Caco-2 (cell line): Measurements from ENCODE around the gene IL1RAPL2. TPM values are rescaled to one million over a fixed set of nuclear protein-coding genes. Genes with fewer than 3 reads are reported as not detected.

Source experiments
- BruUV-seq: library from RNA; stranded (reverse); fragments of 400-500 nt; replicated peaks from 2 replicates; lab custom pipeline; 2021; lab: Mats Ljungman, UMichigan
- CTCF ChIA-PET: fragments of 300-600 bp; sonication (Branson Sonifier 250); formaldehyde crosslinking; loops from one replicate; lab custom pipeline; 2022; ENCODE audit warnings: antibody characterized with exemption; lab: Charles Lee
- POLR2A ChIA-PET: fragments of 300-600 bp; sonication (Branson Sonifier 250); formaldehyde crosslinking; loops from one replicate; lab custom pipeline; 2022; ENCODE audit warnings: antibody characterized with exemption; lab: Charles Lee
- DNase-seq, 2 experiments: peaks; one replicate each; pipeline versions ENCODE4 v3.0.0 to v3.0.0-alpha.2; 2020 to 2022
- H3K27me3 ChIP-seq: replicated peaks from 2 replicates; pipeline ENCODE4 v1.6.0; 2011; ENCODE audit warnings: low read length; ENCODE audit not compliant: control insufficient read depth, insufficient read depth
- H3K36me3 ChIP-seq: 2 replicates; pipeline ENCODE4 v1.5.1; 2011; ENCODE audit warnings: low read length; ENCODE audit not compliant: control insufficient read depth, insufficient read depth
- H3K4me1 ChIP-seq: fragments of 250-450 bp; sonication (Bioruptor Pico); 2 replicates; pipeline ENCODE4 v1.5.1; 2020; ENCODE audit warnings: mild to moderate bottlenecking
- H3K4me3 ChIP-seq: 2 replicates; pipeline ENCODE4 v1.5.1; 2011; ENCODE audit warnings: low read depth, mild to moderate bottlenecking, control low read depth, low read length
- H3K9me3 ChIP-seq: fragments of 250-450 bp; sonication (Bioruptor Pico); 2 replicates; pipeline ENCODE4 v1.5.1; 2020; ENCODE audit warnings: mild to moderate bottlenecking, moderate library complexity
- H3K27ac Mint-ChIP-seq: one replicate; pipeline ENCODE4 v1.8.0; 2022; ENCODE audit warnings: mixed read lengths; ENCODE audit not compliant: unreplicated experiment
- H3K27me3 Mint-ChIP-seq: one replicate; pipeline ENCODE4 v1.8.0; 2022; ENCODE audit warnings: mixed read lengths; ENCODE audit not compliant: insufficient read depth, unreplicated experiment
- H3K36me3 Mint-ChIP-seq: one replicate; pipeline ENCODE4 v1.8.0; 2022; ENCODE audit warnings: mild to moderate bottlenecking, mixed read lengths; ENCODE audit not compliant: insufficient read depth, unreplicated experiment
- H3K4me1 Mint-ChIP-seq: one replicate; pipeline ENCODE4 v1.8.0; 2022; ENCODE audit warnings: low read depth, mixed read lengths; ENCODE audit not compliant: unreplicated experiment
- H3K4me3 Mint-ChIP-seq: one replicate; pipeline ENCODE4 v1.8.0; 2022; ENCODE audit warnings: mild to moderate bottlenecking, moderate library complexity, mixed read lengths; ENCODE audit not compliant: unreplicated experiment
- H3K9me3 Mint-ChIP-seq: one replicate; pipeline ENCODE4 v1.8.0; 2022; ENCODE audit warnings: mixed read lengths; ENCODE audit not compliant: unreplicated experiment
- intact Hi-C: fragments of 100-400 bp; cut with micrococcal nuclease; formaldehyde crosslinking; loops from one replicate; pipeline ENCODE4 v1.10.0; 2022; ENCODE audit not compliant: unreplicated experiment
- total RNA-seq: library from RNA; stranded (reverse); gene quantifications from 2 replicates; pipeline ENCODE4 v1.2.3, GENCODE V29; 2022
- TF ChIP-seq, protein P1 (sequence below), 2 experiments: fragments of 200-600 bp in 1 of 2; IDR thresholded peaks; 1 replicate in 1 of 2; 2 replicates in 1 of 2; pipeline versions ENCODE4 v1.5.1 to v1.8.0; 2011 to 2022; ENCODE audit warnings: antibody characterized with exemption in 1 of 2, control low read depth in 1 of 2, inconsistent platforms in 1 of 2, low read depth in 1 of 2, low read length in 1 of 2, mild to moderate bottlenecking in 1 of 2, moderate library complexity in 1 of 2; ENCODE audit not compliant: insufficient read depth in 1 of 2, severe bottlenecking in 1 of 2, unreplicated experiment in 1 of 2

IL1RAPL2 gene
- total RNA-seq, 1 experiment from 2014 or later: not detected

DNA sequence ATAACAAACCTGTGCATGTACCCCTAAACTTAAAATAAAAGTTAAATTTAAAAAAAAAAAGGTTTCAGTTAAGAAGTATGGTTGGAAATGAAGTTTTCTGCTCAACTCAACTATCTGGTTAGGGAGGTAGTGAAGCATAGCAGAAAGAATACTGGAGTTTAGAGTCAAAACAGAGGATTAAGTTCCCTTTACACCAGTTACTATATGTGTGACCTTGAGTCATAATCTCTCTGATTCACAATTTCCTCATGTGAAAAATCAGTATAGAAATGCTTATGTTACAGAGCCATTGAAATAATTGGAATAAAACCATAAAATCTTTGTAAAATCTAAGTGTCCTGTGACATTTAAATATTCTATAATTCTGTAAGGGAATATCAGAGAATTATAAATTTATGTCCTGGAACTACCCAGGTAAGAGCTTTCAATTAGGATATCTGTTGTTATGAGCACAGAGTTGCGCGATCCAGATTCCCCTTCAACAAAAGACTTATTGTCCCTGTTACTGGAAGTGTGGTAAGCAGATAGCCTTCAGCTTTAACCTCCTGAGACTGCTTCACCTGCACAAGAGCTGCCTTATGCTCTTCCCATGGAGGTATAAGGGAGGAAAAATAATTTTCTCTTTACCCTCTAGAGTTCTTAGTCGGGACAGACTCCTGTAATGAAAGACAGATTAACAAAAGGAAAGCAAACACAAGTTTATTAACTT, 1052.5 kb downstream of the IL1RAPL2 start:
- POLR2A ChIA-PET: no interaction called here
- Mint-ChIP-seq H3K4me3 (no peak overlapping the region), H3K27ac (no peak overlapping the region), H3K9me3 (no peaks in the 10 kb centered on the region), H3K27me3 (no peaks in the 10 kb centered on the region), H3K4me1 (no peaks in the 10 kb centered on the region), H3K36me3 (no peaks in the 10 kb centered on the region)
- no peak for DNase-seq
- BruUV-seq: no TSS peak
- H3K27me3 ChIP-seq: no peaks in the 10 kb centered on the region
- no peaks in the 10 kb centered on the region for H3K4me1 ChIP-seq
- H3K4me3 ChIP-seq: no peak overlapping the region
- no peaks in the 10 kb centered on the region for H3K9me3 ChIP-seq
- CTCF ChIA-PET: no interaction called here
- no peaks in the 10 kb centered on the region for H3K36me3 ChIP-seq
- intact Hi-C loops: no loop called here
- TF ChIP-seq, protein P1, sequence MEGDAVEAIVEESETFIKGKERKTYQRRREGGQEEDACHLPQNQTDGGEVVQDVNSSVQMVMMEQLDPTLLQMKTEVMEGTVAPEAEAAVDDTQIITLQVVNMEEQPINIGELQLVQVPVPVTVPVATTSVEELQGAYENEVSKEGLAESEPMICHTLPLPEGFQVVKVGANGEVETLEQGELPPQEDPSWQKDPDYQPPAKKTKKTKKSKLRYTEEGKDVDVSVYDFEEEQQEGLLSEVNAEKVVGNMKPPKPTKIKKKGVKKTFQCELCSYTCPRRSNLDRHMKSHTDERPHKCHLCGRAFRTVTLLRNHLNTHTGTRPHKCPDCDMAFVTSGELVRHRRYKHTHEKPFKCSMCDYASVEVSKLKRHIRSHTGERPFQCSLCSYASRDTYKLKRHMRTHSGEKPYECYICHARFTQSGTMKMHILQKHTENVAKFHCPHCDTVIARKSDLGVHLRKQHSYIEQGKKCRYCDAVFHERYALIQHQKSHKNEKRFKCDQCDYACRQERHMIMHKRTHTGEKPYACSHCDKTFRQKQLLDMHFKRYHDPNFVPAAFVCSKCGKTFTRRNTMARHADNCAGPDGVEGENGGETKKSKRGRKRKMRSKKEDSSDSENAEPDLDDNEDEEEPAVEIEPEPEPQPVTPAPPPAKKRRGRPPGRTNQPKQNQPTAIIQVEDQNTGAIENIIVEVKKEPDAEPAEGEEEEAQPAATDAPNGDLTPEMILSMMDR (IDR thresholded peaks at IDR 0.05; ENCODE audit: insufficient read depth in 1 of 2, low read depth in 1 of 2, low read length in 1 of 2, severe bottlenecking in 1 of 2, unreplicated experiment in 1 of 2): no peak

DNA sequence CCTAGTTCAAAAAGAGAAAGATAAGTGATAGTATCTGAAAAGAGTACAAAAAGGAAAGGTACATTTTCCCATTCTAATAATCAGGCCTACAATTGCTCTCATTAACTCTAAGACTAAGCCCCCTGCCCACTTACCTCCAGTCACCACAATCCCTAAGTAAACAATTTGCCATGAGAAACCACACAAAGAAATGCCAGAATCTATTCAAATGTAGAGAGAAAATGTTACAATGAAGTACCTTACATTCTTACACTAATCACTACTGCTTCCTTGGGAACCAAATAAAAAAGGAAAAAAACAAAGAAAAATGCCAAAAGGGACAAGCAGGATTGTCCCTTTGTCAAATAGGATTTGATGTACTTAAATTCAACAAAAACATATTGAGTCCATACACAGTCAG, 1068.2 kb downstream of the IL1RAPL2 start:
- Histone ChIP-seq H3K27me3 (no peaks in the 10 kb centered on the region), H3K9me3 (no peaks in the 10 kb centered on the region), H3K36me3 (no peaks in the 10 kb centered on the region), H3K4me1 (no peaks in the 10 kb centered on the region), H3K4me3 (no peak overlapping the region)
- ChIA-PET POLR2A (no interaction called here), CTCF (no interaction called here)
- TF ChIP-seq, protein P1 (IDR thresholded peaks at IDR 0.05; ENCODE audit: insufficient read depth in 1 of 2, low read depth in 1 of 2, low read length in 1 of 2, severe bottlenecking in 1 of 2, unreplicated experiment in 1 of 2): no peak
- no peaks in the 10 kb centered on the region for H3K36me3 Mint-ChIP-seq
- H3K9me3 Mint-ChIP-seq: no peaks in the 10 kb centered on the region
- intact Hi-C loops: no loop called here
- DNase-seq: no peak
- no TSS peak for BruUV-seq
- peaks cover 2% of the 10 kb centered on the region for H3K27me3 Mint-ChIP-seq
- peaks cover 7% of the 10 kb centered on the region for H3K4me1 Mint-ChIP-seq
- H3K4me3 Mint-ChIP-seq: no peak overlapping the region
- no peak overlapping the region for H3K27ac Mint-ChIP-seq

DNA sequence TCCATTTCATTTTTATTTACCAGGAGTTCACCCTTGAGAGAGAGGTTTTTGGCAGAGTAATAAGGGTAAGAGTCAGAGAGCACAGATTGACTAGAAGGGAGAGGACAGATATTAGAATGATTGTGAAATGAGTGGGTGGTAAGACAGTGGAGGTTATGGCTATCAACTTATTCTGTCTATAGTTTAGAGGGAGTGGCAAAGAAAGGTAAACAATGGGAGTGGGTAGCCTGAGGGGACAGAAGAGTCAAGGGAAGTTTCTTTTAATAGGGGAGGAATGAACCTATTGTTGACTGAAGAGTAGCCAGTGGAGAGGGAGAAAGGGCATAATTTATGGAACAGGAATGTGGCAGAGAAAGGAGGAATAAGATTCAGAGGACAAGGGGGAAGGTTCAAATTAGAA, 1069.8 kb downstream of the IL1RAPL2 start:
- Histone ChIP-seq H3K27me3 (no peaks in the 10 kb centered on the region), H3K4me3 (no peak overlapping the region), H3K9me3 (no peaks in the 10 kb centered on the region), H3K4me1 (no peaks in the 10 kb centered on the region), H3K36me3 (no peaks in the 10 kb centered on the region)
- no peak for DNase-seq
- TF ChIP-seq, protein P1 (IDR thresholded peaks at IDR 0.05; ENCODE audit: insufficient read depth in 1 of 2, low read depth in 1 of 2, low read length in 1 of 2, severe bottlenecking in 1 of 2, unreplicated experiment in 1 of 2): no peak
- H3K27me3 Mint-ChIP-seq: peaks cover 2% of the 10 kb centered on the region
- no peaks in the 10 kb centered on the region for H3K36me3 Mint-ChIP-seq
- ChIA-PET CTCF (no interaction called here), POLR2A (no interaction called here)
- no peaks in the 10 kb centered on the region for H3K9me3 Mint-ChIP-seq
- H3K27ac Mint-ChIP-seq: no peak overlapping the region
- peaks cover 7% of the 10 kb centered on the region for H3K4me1 Mint-ChIP-seq
- intact Hi-C loops: no loop called here
- no TSS peak for BruUV-seq
- no peak overlapping the region for H3K4me3 Mint-ChIP-seq
